PC-9 (cell line): ENCODE data around the gene KRT15. TPM values are rescaled to one million over a fixed set of nuclear protein-coding genes. Genes with fewer than 3 reads are reported as not detected.

Source experiments
- BruUV-seq: library from RNA; stranded (reverse); fragments of 400-500 nt; replicated peaks from 2 replicates; lab custom pipeline; 2021; lab: Mats Ljungman, UMichigan
- CTCF ChIA-PET: fragments of 300-600 bp; sonication (Branson Sonifier 250); formaldehyde crosslinking; loops from one replicate; lab custom pipeline; 2022; ENCODE audit warnings: antibody characterized with exemption; lab: Charles Lee
- POLR2A ChIA-PET: fragments of 300-600 bp; sonication (Branson Sonifier 250); formaldehyde crosslinking; loops from one replicate; lab custom pipeline; 2022; ENCODE audit warnings: antibody characterized with exemption; ENCODE audit not compliant: unreplicated experiment; lab: Charles Lee
- DNase-seq, 2 experiments: peaks; one replicate each; pipeline versions ENCODE4 v3.0.0 to v3.0.0-alpha.2; 2015 to 2022; ENCODE audit warnings: mixed read lengths in 1 of 2
- H2AFZ ChIP-seq: fragments of 200-600 bp; sonication (generic); 2 replicates; pipeline ENCODE4 v1.8.1; 2017; ENCODE audit warnings: antibody characterized with exemption
- H3F3A ChIP-seq: fragments of 200-600 bp; sonication (generic); 2 replicates; pipeline ENCODE4 v1.8.1; 2017; ENCODE audit warnings: antibody characterized with exemption, mild to moderate bottlenecking, low read depth; ENCODE audit not compliant: insufficient read depth
- H3K27ac ChIP-seq: fragments of 200-600 bp; sonication (generic); 2 replicates; pipeline ENCODE4 v1.6.1; 2016; ENCODE audit warnings: mixed run types
- H3K27me3 ChIP-seq: fragments of 200-600 bp; sonication (generic); 2 replicates; pipeline ENCODE4 v1.6.1; 2016; ENCODE audit warnings: low read depth, mixed run types; ENCODE audit not compliant: insufficient read depth
- H3K36me3 ChIP-seq: fragments of 200-600 bp; sonication (generic); 2 replicates; pipeline ENCODE4 v1.6.1; 2016; ENCODE audit warnings: low read depth, mixed run types
- H3K4me1 ChIP-seq: fragments of 200-600 bp; sonication (generic); replicated peaks from 2 replicates; pipeline ENCODE4 v1.6.1; 2016; ENCODE audit warnings: mixed run types; ENCODE audit not compliant: insufficient read depth
- H3K4me2 ChIP-seq: fragments of 200-600 bp; sonication (generic); 2 replicates; pipeline ENCODE4 v1.6.1; 2017; ENCODE audit warnings: mixed run types
- H3K4me3 ChIP-seq: fragments of 200-600 bp; sonication (generic); 2 replicates; pipeline ENCODE4 v1.6.1; 2016; ENCODE audit warnings: mixed run types
- H3K79me2 ChIP-seq: fragments of 200-600 bp; sonication (generic); 2 replicates; pipeline ENCODE4 v1.6.1; 2017; ENCODE audit warnings: low read depth, mixed run types
- H3K9me2 ChIP-seq: fragments of 200-600 bp; sonication (generic); 2 replicates; pipeline ENCODE4 v1.8.1; 2017; ENCODE audit warnings: mild to moderate bottlenecking; ENCODE audit not compliant: insufficient read depth
- H3K9me3 ChIP-seq: fragments of 200-600 bp; sonication (generic); 2 replicates; pipeline ENCODE4 v1.8.1; 2016; ENCODE audit warnings: low read depth; ENCODE audit not compliant: insufficient read depth
- H4K20me1 ChIP-seq: fragments of 200-600 bp; sonication (generic); 2 replicates; pipeline ENCODE4 v1.8.1; 2017; ENCODE audit not compliant: insufficient read depth
- EZH2 ChIP-seq: fragments of 200-600 bp; sonication (generic); IDR thresholded peaks from 2 replicates; pipeline ENCODE4 v1.8.0; 2017; ENCODE audit warnings: antibody characterized with exemption, low read depth
- intact Hi-C: fragments of 100-400 bp; cut with micrococcal nuclease; formaldehyde crosslinking; loops from one replicate; pipeline ENCODE4 v1.10.0; 2022; ENCODE audit not compliant: unreplicated experiment
- total RNA-seq: library from RNA; stranded (reverse); gene quantifications from 2 replicates; pipeline ENCODE4 v1.2.3, GENCODE V29; 2021
- TF ChIP-seq, protein P1 (sequence below): fragments of 200-600 bp; sonication (generic); conservative IDR thresholded peaks from 2 replicates; pipeline ENCODE4 v1.6.1; 2017; ENCODE audit warnings: mixed run types, antibody characterized with exemption, mild to moderate bottlenecking, moderate library complexity

The KRT15 gene
- total RNA-seq, 1 experiment from 2014 or later: 41.9 TPM

GRCh38 chr17:41534899-41535546 lies 16.3 kb upstream of the KRT15 start:
- Histone ChIP-seq H3K79me2 (peaks cover 7% of the 10 kb centered on the region; the same call in 1 of the 2 replicates), H3K9me3 (no peaks in the 10 kb centered on the region), H3K27ac (peak overlapping the region; percentile 80), H3K27me3 (no peaks in the 10 kb centered on the region), H3K4me2 (peak overlapping the region; percentile 75), H3K4me1 (peaks cover 96% of the 10 kb centered on the region), H3K9me2 (no peaks in the 10 kb centered on the region), H3F3A (peaks cover 70% of the 10 kb centered on the region), H2AFZ (no peak overlapping the region), H4K20me1 (no peaks in the 10 kb centered on the region), H3K36me3 (no peaks in the 10 kb centered on the region), H3K4me3 (no peak overlapping the region)
- TF ChIP-seq EZH2: no peak
- TF ChIP-seq, protein P1, sequence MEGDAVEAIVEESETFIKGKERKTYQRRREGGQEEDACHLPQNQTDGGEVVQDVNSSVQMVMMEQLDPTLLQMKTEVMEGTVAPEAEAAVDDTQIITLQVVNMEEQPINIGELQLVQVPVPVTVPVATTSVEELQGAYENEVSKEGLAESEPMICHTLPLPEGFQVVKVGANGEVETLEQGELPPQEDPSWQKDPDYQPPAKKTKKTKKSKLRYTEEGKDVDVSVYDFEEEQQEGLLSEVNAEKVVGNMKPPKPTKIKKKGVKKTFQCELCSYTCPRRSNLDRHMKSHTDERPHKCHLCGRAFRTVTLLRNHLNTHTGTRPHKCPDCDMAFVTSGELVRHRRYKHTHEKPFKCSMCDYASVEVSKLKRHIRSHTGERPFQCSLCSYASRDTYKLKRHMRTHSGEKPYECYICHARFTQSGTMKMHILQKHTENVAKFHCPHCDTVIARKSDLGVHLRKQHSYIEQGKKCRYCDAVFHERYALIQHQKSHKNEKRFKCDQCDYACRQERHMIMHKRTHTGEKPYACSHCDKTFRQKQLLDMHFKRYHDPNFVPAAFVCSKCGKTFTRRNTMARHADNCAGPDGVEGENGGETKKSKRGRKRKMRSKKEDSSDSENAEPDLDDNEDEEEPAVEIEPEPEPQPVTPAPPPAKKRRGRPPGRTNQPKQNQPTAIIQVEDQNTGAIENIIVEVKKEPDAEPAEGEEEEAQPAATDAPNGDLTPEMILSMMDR: no peak; the same call in 1 of the 2 replicates
- DNase-seq: peak in 1 of 2 experiments; percentile 56
- ChIA-PET POLR2A (interaction anchor here (0.5 to 0.6 kb wide), 2 partner anchors 431 to 626 kb away, joined by 3 to 4 read pairs; partner anchors contain the start of gene CNP), CTCF (interaction anchor here (0.6 to 1.9 kb wide), 2 partner anchors 14 to 633 kb away, joined by 4 to 6 read pairs; no protein-coding TSS in a partner anchor)
- no TSS peak for BruUV-seq
- intact Hi-C loops: no loop called here

DNA sequence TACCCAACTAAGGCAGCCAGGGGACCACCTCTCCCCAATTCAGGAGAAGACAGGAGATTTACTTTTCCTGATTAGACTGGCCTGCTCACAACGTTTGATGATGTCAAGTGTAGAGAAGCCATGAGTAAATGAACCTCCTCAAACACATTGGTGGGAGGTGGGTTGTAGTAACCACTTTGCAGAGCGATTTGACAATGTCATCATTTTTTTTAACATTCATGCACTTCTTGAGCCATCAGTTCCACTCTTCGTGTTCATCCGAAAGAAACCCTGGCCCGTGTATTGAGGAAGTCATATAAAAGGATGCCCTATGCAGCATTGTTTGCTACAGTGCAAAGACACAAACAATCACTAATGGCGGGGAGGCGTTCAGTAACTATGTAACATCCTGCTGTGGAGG lies 14.9 kb upstream of the KRT15 start:
- Histone ChIP-seq H3K79me2 (peaks cover 11% of the 10 kb centered on the region), H3K9me2 (no peaks in the 10 kb centered on the region), H3K27me3 (no peaks in the 10 kb centered on the region), H3K4me2 (no peak overlapping the region), H3K4me1 (peaks cover 96% of the 10 kb centered on the region), H4K20me1 (no peaks in the 10 kb centered on the region), H3K36me3 (no peaks in the 10 kb centered on the region), H3F3A (peaks cover 72% of the 10 kb centered on the region), H3K27ac (no peak overlapping the region), H3K4me3 (no peak overlapping the region), H2AFZ (no peak overlapping the region), H3K9me3 (no peaks in the 10 kb centered on the region)
- intact Hi-C loops: no loop called here
- no peak for DNase-seq
- POLR2A ChIA-PET: interaction anchor here (0.6 to 0.7 kb wide), 4 partner anchors 16 to 155 kb away, joined by 4 to 10 read pairs (median 8); partner anchors contain the start of gene EIF1
- no peak for TF ChIP-seq EZH2
- TF ChIP-seq, protein P1: no peak
- CTCF ChIA-PET: interaction anchor here (0.6 kb wide), 1 partner anchor 611 kb away, joined by 3 read pairs; no protein-coding TSS in a partner anchor
- BruUV-seq: no TSS peak

- BruUV-seq: no TSS peak
Observed at GRCh38 chr17:41532947-41533570, 14.4 kb upstream of the KRT15 start.

More at GRCh38 chr17:41532947-41533570, 14.4 kb upstream of the KRT15 start:
- no peaks in the 10 kb centered on the region for H3K9me2 ChIP-seq
- peak overlapping the region; percentile 29; the same call in 1 of the 2 replicates for H3K4me2 ChIP-seq
- H3K79me2 ChIP-seq: peaks cover 14% of the 10 kb centered on the region
- H2AFZ ChIP-seq: no peak overlapping the region
- no peaks in the 10 kb centered on the region for H4K20me1 ChIP-seq
- H3K4me3 ChIP-seq: no peak overlapping the region
- no peaks in the 10 kb centered on the region for H3K9me3 ChIP-seq
- ChIA-PET POLR2A (interaction anchor here (0.6 to 0.7 kb wide), 5 partner anchors 16 to 251 kb away, joined by 4 to 10 read pairs (median 5); no protein-coding TSS in a partner anchor), CTCF (interaction anchor here (0.6 kb wide), 1 partner anchor 612 kb away, joined by 3 read pairs; no protein-coding TSS in a partner anchor)
- peak in 1 of 2 experiments; percentile 44 for DNase-seq
- no peaks in the 10 kb centered on the region for H3K27me3 ChIP-seq
- H3F3A ChIP-seq: peaks cover 70% of the 10 kb centered on the region
- peaks cover 93% of the 10 kb centered on the region for H3K4me1 ChIP-seq
- TF ChIP-seq, protein P1: no peak
- TF ChIP-seq EZH2: no peak
- no peaks in the 10 kb centered on the region for H3K36me3 ChIP-seq
- intact Hi-C loops: no loop called here
- H3K27ac ChIP-seq: no peak overlapping the region
